Astrocyte (in vitro differentiated cells and primary cell): ENCODE results near the gene PATL2. TPM values are rescaled to one million over a fixed set of nuclear protein-coding genes. Genes with fewer than 3 reads are reported as not detected.

Source experiments
- DNase-seq: peaks from one replicate; pipeline ENCODE4 v3.0.0-alpha.2; 2010; ENCODE audit warnings: low read depth
- FAIRE-seq: peaks from 2 replicates; lab custom pipeline; 2011; peaks lifted over from hg19 to GRCh38; lab: Jason Lieb, UNC
- H2AFZ ChIP-seq: 2 replicates; pipeline ENCODE4 v1.6.0; 2012; ENCODE audit warnings: low read depth, low read length, inconsistent platforms
- H3K27ac ChIP-seq: 2 replicates; pipeline ENCODE4 v1.5.1; 2011; ENCODE audit warnings: low read depth, low read length, inconsistent platforms
- H3K27me3 ChIP-seq: 2 replicates; pipeline ENCODE4 v1.6.0; 2011; ENCODE audit warnings: low read length, inconsistent platforms; ENCODE audit not compliant: insufficient read depth
- H3K36me3 ChIP-seq: 2 replicates; pipeline ENCODE4 v1.5.1; 2011; ENCODE audit warnings: low read length, inconsistent platforms; ENCODE audit not compliant: insufficient read depth
- H3K4me1 ChIP-seq: 2 replicates; pipeline ENCODE4 v1.5.1; 2011; ENCODE audit warnings: low read length, inconsistent platforms; ENCODE audit not compliant: insufficient read depth
- H3K4me2 ChIP-seq: 2 replicates; pipeline ENCODE4 v1.6.0; 2012; ENCODE audit warnings: low read length, inconsistent platforms
- H3K4me3 ChIP-seq: 2 replicates; pipeline ENCODE4 v1.5.1; 2011; ENCODE audit warnings: low read depth, mild to moderate bottlenecking, low read length, inconsistent platforms; ENCODE audit not compliant: insufficient read depth
- H3K79me2 ChIP-seq: 2 replicates; pipeline ENCODE4 v1.6.0; 2012; ENCODE audit warnings: mild to moderate bottlenecking, low read length, inconsistent platforms; ENCODE audit not compliant: insufficient read depth
- H3K9ac ChIP-seq: 2 replicates; pipeline ENCODE4 v1.6.0; 2012; ENCODE audit warnings: mild to moderate bottlenecking, low read length, inconsistent platforms
- H3K9me3 ChIP-seq: 2 replicates; pipeline ENCODE4 v1.5.1; 2012; ENCODE audit warnings: low read depth, mild to moderate bottlenecking, low read length, inconsistent platforms; ENCODE audit not compliant: insufficient read depth
- H4K20me1 ChIP-seq: 2 replicates; pipeline ENCODE4 v1.6.0; 2012; ENCODE audit warnings: low read length, inconsistent platforms; ENCODE audit not compliant: insufficient read depth
- H3K27ac Mint-ChIP-seq: one replicate; pipeline ENCODE4 v1.8.0; 2021; ENCODE audit warnings: mild to moderate bottlenecking, mixed read lengths; ENCODE audit not compliant: unreplicated experiment
- H3K27me3 Mint-ChIP-seq: one replicate; pipeline ENCODE4 v1.8.0; 2021; ENCODE audit warnings: low read depth, mixed read lengths; ENCODE audit not compliant: unreplicated experiment
- H3K36me3 Mint-ChIP-seq: one replicate; pipeline ENCODE4 v1.8.0; 2021; ENCODE audit warnings: low read depth, mixed read lengths; ENCODE audit not compliant: unreplicated experiment
- H3K4me1 Mint-ChIP-seq: one replicate; pipeline ENCODE4 v1.8.0; 2021; ENCODE audit warnings: low read depth, mixed read lengths; ENCODE audit not compliant: unreplicated experiment
- H3K4me3 Mint-ChIP-seq: one replicate; pipeline ENCODE4 v1.8.0; 2021; ENCODE audit warnings: mild to moderate bottlenecking, moderate library complexity, mixed read lengths; ENCODE audit not compliant: unreplicated experiment
- H3K9me3 Mint-ChIP-seq: one replicate; pipeline ENCODE4 v1.8.0; 2021; ENCODE audit warnings: mild to moderate bottlenecking, mixed read lengths; ENCODE audit not compliant: unreplicated experiment
- EZH2 ChIP-seq: IDR thresholded peaks from 2 replicates; pipeline ENCODE4 v1.6.1; 2012; ENCODE audit warnings: mild to moderate bottlenecking, low read length, inconsistent platforms; ENCODE audit not compliant: insufficient read depth
- total RNA-seq: library from RNA; stranded (reverse); gene quantifications from 2 replicates; pipeline ENCODE4 v1.2.1, GENCODE V29; 2021
- TF ChIP-seq, protein P1 (sequence below): IDR thresholded peaks from 2 replicates; pipeline ENCODE4 v1.5.1; 2011; ENCODE audit warnings: low read depth, mild to moderate bottlenecking, inconsistent platforms, low read length, moderate library complexity; ENCODE audit not compliant: insufficient read depth

Gene PATL2
- total RNA-seq, 1 donor from 2014 or later: 1.2 TPM

- DNase-seq (peak; percentile 92), FAIRE-seq (peak; percentile 26)
- Mint-ChIP-seq H3K27me3 (peaks cover 8% of the 10 kb centered on the region), H3K4me1 (peaks cover 7% of the 10 kb centered on the region), H3K4me3 (peak within 1 kb of the TSS; percentile 99), H3K36me3 (no peaks in the 10 kb centered on the region), H3K9me3 (no peaks in the 10 kb centered on the region), H3K27ac (peak within 1 kb of the TSS; percentile 100)
- Histone ChIP-seq H3K9me3 (no peaks in the 10 kb centered on the region), H2AFZ (peak within 1 kb of the TSS; percentile 98), H3K4me3 (peak within 1 kb of the TSS; percentile 95), H3K9ac (peak within 1 kb of the TSS; percentile 93), H3K4me2 (peak within 1 kb of the TSS; percentile 98), H3K4me1 (peaks cover 3% of the 10 kb centered on the region), H3K79me2 (peaks cover 28% of the 10 kb centered on the region), H3K27me3 (no peaks in the 10 kb centered on the region), H3K36me3 (peaks cover 7% of the 10 kb centered on the region), H4K20me1 (no peaks in the 10 kb centered on the region), H3K27ac (peak within 1 kb of the TSS; percentile 87)
- TF ChIP-seq, protein P1, sequence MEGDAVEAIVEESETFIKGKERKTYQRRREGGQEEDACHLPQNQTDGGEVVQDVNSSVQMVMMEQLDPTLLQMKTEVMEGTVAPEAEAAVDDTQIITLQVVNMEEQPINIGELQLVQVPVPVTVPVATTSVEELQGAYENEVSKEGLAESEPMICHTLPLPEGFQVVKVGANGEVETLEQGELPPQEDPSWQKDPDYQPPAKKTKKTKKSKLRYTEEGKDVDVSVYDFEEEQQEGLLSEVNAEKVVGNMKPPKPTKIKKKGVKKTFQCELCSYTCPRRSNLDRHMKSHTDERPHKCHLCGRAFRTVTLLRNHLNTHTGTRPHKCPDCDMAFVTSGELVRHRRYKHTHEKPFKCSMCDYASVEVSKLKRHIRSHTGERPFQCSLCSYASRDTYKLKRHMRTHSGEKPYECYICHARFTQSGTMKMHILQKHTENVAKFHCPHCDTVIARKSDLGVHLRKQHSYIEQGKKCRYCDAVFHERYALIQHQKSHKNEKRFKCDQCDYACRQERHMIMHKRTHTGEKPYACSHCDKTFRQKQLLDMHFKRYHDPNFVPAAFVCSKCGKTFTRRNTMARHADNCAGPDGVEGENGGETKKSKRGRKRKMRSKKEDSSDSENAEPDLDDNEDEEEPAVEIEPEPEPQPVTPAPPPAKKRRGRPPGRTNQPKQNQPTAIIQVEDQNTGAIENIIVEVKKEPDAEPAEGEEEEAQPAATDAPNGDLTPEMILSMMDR: peak; percentile 80
- TF ChIP-seq EZH2: no peak
Observed at GRCh38 chr15:44663410-44664308, 47.5 kb downstream of the PATL2 start, which contains the start of gene SPG11. SPG11 (minus strand) TSS chr15:44663662; CDS start chr15:44663647, 15 bp downstream.

DNA sequence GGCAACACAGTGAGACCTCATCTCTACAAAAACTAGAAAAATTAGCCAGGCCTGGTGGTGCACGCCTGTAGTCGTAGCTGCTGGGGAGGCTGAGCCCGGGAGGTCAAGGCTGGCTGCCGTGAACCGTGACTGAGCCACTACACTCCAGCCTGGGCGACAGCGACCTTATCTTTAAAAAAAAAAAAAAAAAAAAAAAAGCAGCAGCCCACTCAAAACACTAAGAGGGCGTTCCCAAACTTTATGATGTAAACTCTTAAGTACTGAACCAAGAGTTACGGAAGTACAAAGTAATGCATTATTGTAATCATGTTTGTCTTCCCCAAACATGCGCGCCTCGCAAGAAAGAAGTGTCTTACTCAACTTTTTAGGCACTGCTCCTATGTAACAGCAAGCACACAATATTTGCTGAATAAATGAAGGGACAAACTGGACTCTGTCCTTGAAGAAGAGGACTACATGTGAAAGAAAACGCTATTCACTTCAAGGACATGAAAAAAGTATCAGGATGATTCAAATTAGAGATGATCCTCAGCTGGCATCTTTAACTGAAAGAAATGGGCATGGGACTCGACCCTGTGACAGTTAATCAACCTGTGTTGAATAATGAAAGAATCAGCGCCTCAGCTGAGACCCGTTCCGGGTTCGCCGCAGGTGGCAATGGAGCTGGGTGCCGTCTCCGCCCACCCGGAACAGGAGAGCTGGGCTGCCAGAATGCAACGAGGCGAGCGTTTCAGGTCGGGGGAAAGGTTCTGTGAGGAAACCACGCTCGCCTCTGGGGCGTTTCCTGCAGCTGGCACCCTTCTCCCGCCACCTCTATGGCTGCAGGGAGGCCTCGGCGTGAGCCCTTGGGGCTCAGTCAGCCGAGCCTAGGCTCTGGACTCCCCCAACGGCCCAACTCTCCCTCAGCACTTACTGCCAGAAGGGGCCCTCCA lies 48.4 kb downstream of the PATL2 start:
- Histone ChIP-seq H3K36me3 (peaks cover 8% of the 10 kb centered on the region), H3K4me2 (peak overlapping the region; percentile 98), H3K4me3 (peak overlapping the region; percentile 95), H3K79me2 (peaks cover 28% of the 10 kb centered on the region), H2AFZ (peak overlapping the region; percentile 98), H3K9me3 (no peaks in the 10 kb centered on the region), H3K27ac (peak overlapping the region; percentile 87), H3K27me3 (no peaks in the 10 kb centered on the region), H3K4me1 (peaks cover 3% of the 10 kb centered on the region), H4K20me1 (no peaks in the 10 kb centered on the region), H3K9ac (peak overlapping the region; percentile 93)
- no peaks in the 10 kb centered on the region for H3K36me3 Mint-ChIP-seq
- H3K27me3 Mint-ChIP-seq: peaks cover 6% of the 10 kb centered on the region
- no peak for TF ChIP-seq EZH2
- TF ChIP-seq, protein P1: no peak
- H3K4me1 Mint-ChIP-seq: peaks cover 7% of the 10 kb centered on the region
- FAIRE-seq (no peak), DNase-seq (peak; percentile 40)
- H3K4me3 Mint-ChIP-seq: peak overlapping the region; percentile 99
- peak overlapping the region; percentile 100 for H3K27ac Mint-ChIP-seq
- no peaks in the 10 kb centered on the region for H3K9me3 Mint-ChIP-seq
